H9 (cell line): ENCODE measurements around the gene MAP3K19. TPM values are rescaled to one million over a fixed set of nuclear protein-coding genes. Genes with fewer than 3 reads are reported as not detected.
"Not testable (repeated sequence)": the region's sequence is repeated elsewhere in the genome, so short reads cannot be mapped to it uniquely, and the experiment has no call there.

Experiments used
- DNase-seq: peaks from one replicate; pipeline ENCODE4 v3.0.0-alpha.2; 2017
- H2AFZ ChIP-seq: one replicate; pipeline ENCODE4 v1.6.1; 2013; ENCODE audit warnings: mild to moderate bottlenecking, low read length, control low read depth, moderate library complexity
- H2AK5ac ChIP-seq: 2 replicates; pipeline ENCODE4 v1.6.1; 2013; ENCODE audit warnings: low read length, control low read depth, mixed read lengths; ENCODE audit not compliant: insufficient read length
- H2BK120ac ChIP-seq: one replicate; pipeline ENCODE4 v1.6.1; 2013; ENCODE audit warnings: low read depth, mild to moderate bottlenecking, low read length, control low read depth, inconsistent platforms; ENCODE audit not compliant: poor library complexity, severe bottlenecking
- H2BK12ac ChIP-seq: 2 replicates; pipeline ENCODE4 v1.6.1; 2013; ENCODE audit warnings: low read length, control low read depth, mixed read lengths, low read depth; ENCODE audit not compliant: insufficient read length
- H2BK15ac ChIP-seq: 2 replicates; pipeline ENCODE4 v1.6.1; 2013; ENCODE audit warnings: low read depth, low read length, control low read depth
- H2BK20ac ChIP-seq: one replicate; pipeline ENCODE4 v1.6.1; 2013; ENCODE audit warnings: low read depth, mild to moderate bottlenecking, low read length, control low read depth, inconsistent platforms; ENCODE audit not compliant: poor library complexity, severe bottlenecking
- H2BK5ac ChIP-seq: 2 replicates; pipeline ENCODE4 v1.6.1; 2013; ENCODE audit warnings: low read length, control low read depth, mixed read lengths; ENCODE audit not compliant: insufficient read length
- H3K14ac ChIP-seq: 2 replicates; pipeline ENCODE4 v1.6.1; 2013; ENCODE audit warnings: low read length, control low read depth; ENCODE audit not compliant: insufficient read depth
- H3K18ac ChIP-seq: 2 replicates; pipeline ENCODE4 v1.6.1; 2013; ENCODE audit warnings: low read depth, mild to moderate bottlenecking, mixed read lengths, low read length, control low read depth; ENCODE audit not compliant: insufficient read length
- H3K23ac ChIP-seq: 2 replicates; pipeline ENCODE4 v1.6.1; 2013; ENCODE audit warnings: low read length, control low read depth, mixed read lengths, low read depth; ENCODE audit not compliant: insufficient read length
- H3K23me2 ChIP-seq: 2 replicates; pipeline ENCODE4 v1.6.1; 2013; ENCODE audit warnings: low read depth, mild to moderate bottlenecking, mixed read lengths, low read length, control low read depth; ENCODE audit not compliant: insufficient read length, poor library complexity, severe bottlenecking
- H3K27ac ChIP-seq: 2 replicates; pipeline ENCODE4 v1.5.1; 2013; ENCODE audit warnings: low read length, control low read depth, mixed read lengths, low read depth; ENCODE audit not compliant: insufficient read length
- H3K27me3 ChIP-seq: 2 replicates; pipeline ENCODE4 v1.6.1; 2013; ENCODE audit warnings: low read length, control low read depth, inconsistent platforms; ENCODE audit not compliant: insufficient read depth
- H3K4ac ChIP-seq: 2 replicates; pipeline ENCODE4 v1.6.1; 2013; ENCODE audit warnings: low read depth, mild to moderate bottlenecking, control low read depth, inconsistent platforms, low read length, moderate library complexity
- H3K4me1 ChIP-seq: 2 replicates; pipeline ENCODE4 v1.6.1; 2013; ENCODE audit warnings: low read length, control low read depth, inconsistent platforms; ENCODE audit not compliant: insufficient read depth
- H3K4me2 ChIP-seq: 2 replicates; pipeline ENCODE4 v1.6.1; 2013; ENCODE audit warnings: low read length, control low read depth, mixed read lengths; ENCODE audit not compliant: insufficient read length, insufficient read depth
- H3K56ac ChIP-seq: 2 replicates; pipeline ENCODE4 v1.6.1; 2013; ENCODE audit warnings: low read depth, mild to moderate bottlenecking, mixed read lengths, low read length, control low read depth; ENCODE audit not compliant: insufficient read length
- H3K79me1 ChIP-seq: 2 replicates; pipeline ENCODE4 v1.6.1; 2013; ENCODE audit warnings: low read depth, mild to moderate bottlenecking, moderate library complexity, low read length, control low read depth, inconsistent platforms; ENCODE audit not compliant: insufficient read depth, poor library complexity, severe bottlenecking
- H3K79me2 ChIP-seq: 2 replicates; pipeline ENCODE4 v1.6.1; 2013; ENCODE audit warnings: low read length, control low read depth, inconsistent platforms; ENCODE audit not compliant: insufficient read depth
- H3K9ac ChIP-seq: 2 replicates; pipeline ENCODE4 v1.6.1; 2013; ENCODE audit warnings: low read length, control low read depth, mixed read lengths; ENCODE audit not compliant: insufficient read length; ENCODE audit errors: extremely low read depth
- H3K9me3 ChIP-seq: one replicate; pipeline ENCODE4 v1.6.1; 2013; ENCODE audit warnings: low read depth, low read length, inconsistent platforms; ENCODE audit not compliant: control insufficient read depth
- H3T11ph ChIP-seq: one replicate; pipeline ENCODE4 v1.6.1; 2013; ENCODE audit warnings: mild to moderate bottlenecking, low read length, control low read depth, inconsistent platforms
- H4K20me1 ChIP-seq: one replicate; pipeline ENCODE4 v1.6.1; 2013; ENCODE audit not compliant: control insufficient read depth, insufficient read length, insufficient read depth
- H4K5ac ChIP-seq: 2 replicates; pipeline ENCODE4 v1.6.1; 2013; ENCODE audit warnings: low read depth, mild to moderate bottlenecking, mixed read lengths, low read length, control low read depth; ENCODE audit not compliant: insufficient read length
- H4K8ac ChIP-seq: replicated peaks from 2 replicates; pipeline ENCODE4 v1.6.1; 2013; ENCODE audit warnings: low read length, control low read depth, mixed read lengths, low read depth; ENCODE audit not compliant: insufficient read length
- H4K91ac ChIP-seq: 2 replicates; pipeline ENCODE4 v1.6.1; 2013; ENCODE audit warnings: low read depth, mild to moderate bottlenecking, moderate library complexity, mixed read lengths, low read length, control low read depth; ENCODE audit not compliant: insufficient read length
- H3K27ac Mint-ChIP-seq, 3 experiments: 2 replicates in 2 of 3; 3 replicates in 1 of 3; pipeline ENCODE4 v1.8.0; 2020 to 2021; ENCODE audit warnings: mixed read lengths in 3 of 3, mild to moderate bottlenecking in 1 of 3, moderate library complexity in 1 of 3
- H3K27me3 Mint-ChIP-seq: 2 replicates; pipeline ENCODE4 v1.8.0; 2021; ENCODE audit warnings: low read depth, mild to moderate bottlenecking, moderate library complexity, mixed read lengths
- H3K36me3 Mint-ChIP-seq, 3 experiments: 2 replicates in 2 of 3; 3 replicates in 1 of 3; pipeline ENCODE4 v1.8.0; 2020 to 2021; ENCODE audit warnings: low read depth in 3 of 3, mixed read lengths in 3 of 3; ENCODE audit not compliant: insufficient read depth in 1 of 3
- H3K4me1 Mint-ChIP-seq, 2 experiments: 2 replicates each; pipeline ENCODE4 v1.8.0; 2020; ENCODE audit warnings: mixed read lengths in 2 of 2
- H3K4me3 Mint-ChIP-seq, 2 experiments: 2 replicates in 1 of 2; 3 replicates in 1 of 2; pipeline ENCODE4 v1.8.0; 2020 to 2021; ENCODE audit warnings: mild to moderate bottlenecking in 2 of 2, mixed read lengths in 2 of 2, moderate library complexity in 1 of 2
- H3K9me3 Mint-ChIP-seq, 2 experiments: 2 replicates in 1 of 2; 3 replicates in 1 of 2; pipeline ENCODE4 v1.8.0; 2020; ENCODE audit warnings: mild to moderate bottlenecking in 2 of 2, mixed read lengths in 2 of 2, moderate library complexity in 1 of 2
- CTCF ChIP-seq: fragments of 200-600 bp; sonication (generic); conservative IDR thresholded peaks from 3 replicates; pipeline ENCODE4 v1.8.0; 2021; ENCODE audit warnings: antibody characterized with exemption, mild to moderate bottlenecking
- whole genome bisulfite sequencing: extraction: QIAGEN DNeasy Blood & Tissue Kit; methylation state at CpG from one replicate; pipeline ENCODE4 v1.1.7; 2013; ENCODE audit warnings: missing lambda C conversion rate, low lambda C conversion rate, mixed read lengths; ENCODE audit not compliant: insufficient read length; ENCODE audit errors: extremely low coverage; 5-methylcytosine and 5-hydroxymethylcytosine counted together
- total RNA-seq: library from RNA; stranded (reverse); gene quantifications from 2 replicates; pipeline ENCODE4 v1.2.1, GENCODE V29; 2021

Gene MAP3K19
- total RNA-seq, 1 experiment from 2014 or later, result not detected

DNA sequence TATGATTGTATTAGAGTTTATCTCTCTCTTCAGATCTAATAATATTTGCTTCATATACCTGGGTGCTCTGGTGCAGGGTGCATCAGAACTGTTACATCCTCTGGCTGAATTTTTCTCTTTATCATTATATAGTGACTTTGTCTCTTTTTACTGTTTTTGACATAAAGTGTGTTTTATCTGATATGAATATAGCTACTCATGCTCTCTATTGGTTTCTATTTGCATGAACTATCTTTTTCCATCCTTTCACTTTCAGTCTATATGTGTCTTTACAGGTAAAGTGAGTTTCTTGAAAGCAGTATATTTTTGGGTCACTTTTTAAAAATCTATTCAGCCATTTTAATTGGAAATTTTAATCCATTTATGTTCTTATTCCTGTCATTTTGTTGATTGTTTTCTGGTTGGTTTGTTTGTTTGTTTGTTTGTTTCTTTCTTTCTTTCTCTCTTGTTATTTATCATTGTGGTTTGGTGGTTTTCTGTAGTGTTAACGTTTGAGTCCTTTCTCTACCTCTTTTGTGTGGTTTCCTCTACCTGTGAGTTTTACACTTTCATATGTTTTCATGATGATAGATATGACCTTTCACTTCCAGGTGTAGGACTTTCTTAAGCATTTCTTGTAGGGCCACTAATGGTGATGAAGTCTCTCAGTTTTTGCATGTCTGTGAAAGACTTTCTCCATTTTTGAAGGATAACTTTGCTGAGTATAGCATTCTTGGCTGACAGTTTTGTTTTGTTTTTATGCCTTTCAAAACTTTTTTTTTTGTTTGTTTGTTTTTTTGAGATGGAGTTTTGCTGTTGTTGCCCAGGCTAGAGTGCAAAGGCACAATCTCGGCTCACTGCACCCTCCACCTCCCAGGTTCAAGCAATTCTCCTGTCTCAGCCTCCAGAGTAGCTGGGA, 73.8 kb downstream of the MAP3K19 start:
- Mint-ChIP-seq H3K36me3 (peaks cover 13 to 17% (median 15%) of the 10 kb centered on the region in 3 experiments), H3K9me3 (peaks cover 37 to 48% of the 10 kb centered on the region in 2 experiments), H3K27ac (no peak overlapping the region), H3K4me1 (no peaks in the 10 kb centered on the region), H3K4me3 (no peak overlapping the region), H3K27me3 (peaks cover 1% of the 10 kb centered on the region; the same call in 1 of the 2 replicates)
- H2BK15ac ChIP-seq, result no peak overlapping the region
- H3K23me2 ChIP-seq, result no peaks in the 10 kb centered on the region
- H4K20me1 ChIP-seq, result no peaks in the 10 kb centered on the region
- H2AFZ ChIP-seq, result no peak overlapping the region
- no peak overlapping the region for H3K14ac ChIP-seq
- no peak for DNase-seq
- TF ChIP-seq CTCF, result no peak
- H2BK12ac ChIP-seq, result no peak overlapping the region
- H2AK5ac ChIP-seq, result no peak overlapping the region
- H3K4ac ChIP-seq, result no peak overlapping the region
- no CpG with 5 or more reads among the region's 2 CpGs for WGBS
- H4K5ac ChIP-seq, result no peak overlapping the region
- H3K9ac ChIP-seq, result no peak overlapping the region
- H3K9me3 ChIP-seq, result no peaks in the 10 kb centered on the region
- H3K4me2 ChIP-seq, result no peak overlapping the region
- no peak overlapping the region for H3K18ac ChIP-seq
- no peaks in the 10 kb centered on the region for H3K4me1 ChIP-seq
- H3K23ac ChIP-seq, result no peak overlapping the region
- no peaks in the 10 kb centered on the region for H3K79me1 ChIP-seq
- no peak overlapping the region for H3T11ph ChIP-seq
- no peak overlapping the region for H4K91ac ChIP-seq
- H3K27ac ChIP-seq, result no peak overlapping the region
- no peak overlapping the region for H2BK120ac ChIP-seq
- no peak overlapping the region for H4K8ac ChIP-seq
- H3K79me2 ChIP-seq, result no peaks in the 10 kb centered on the region
- H2BK20ac ChIP-seq, result no peak overlapping the region
- no peak overlapping the region for H3K56ac ChIP-seq
- no peak overlapping the region for H2BK5ac ChIP-seq
- H3K27me3 ChIP-seq, result no peaks in the 10 kb centered on the region

GRCh38 chr2:134967166-134967565, 80.1 kb downstream of the MAP3K19 start:
- H4K5ac ChIP-seq, H2BK5ac ChIP-seq: not testable (repeated sequence)
- WGBS, result no CpG with 5 or more reads among the region's 10 CpGs

More at GRCh38 chr2:134967166-134967565, 80.1 kb downstream of the MAP3K19 start:
- H3K79me2 ChIP-seq, H3K27me3 ChIP-seq, H3K14ac ChIP-seq, H3K4me1 Mint-ChIP-seq, H3K4me1 ChIP-seq, H3K23ac ChIP-seq, H3K18ac ChIP-seq, H2BK12ac ChIP-seq, H3T11ph ChIP-seq, H3K56ac ChIP-seq, H3K4me3 Mint-ChIP-seq, H3K79me1 ChIP-seq, H3K27me3 Mint-ChIP-seq, H3K4ac ChIP-seq, H2BK15ac ChIP-seq, H2AFZ ChIP-seq, H2BK20ac ChIP-seq, H4K91ac ChIP-seq, H3K27ac Mint-ChIP-seq, H3K9ac ChIP-seq, H3K4me2 ChIP-seq, H2BK120ac ChIP-seq, H4K20me1 ChIP-seq, H2AK5ac ChIP-seq, H3K27ac ChIP-seq, H3K9me3 ChIP-seq, H4K8ac ChIP-seq, H3K23me2 ChIP-seq, DNase-seq: not testable (repeated sequence)
- Mint-ChIP-seq H3K9me3 (peaks cover 30% of the 10 kb centered on the region in 2 experiments), H3K36me3 (peaks cover 11 to 15% (median 12%) of the 10 kb centered on the region in 3 experiments)
